Body of pancreas (tissue), 4 donors: ENCODE results near the gene WDR1. TPM values are rescaled to one million over a fixed set of nuclear protein-coding genes. Genes with fewer than 3 reads are reported as not detected.
A peak's percentile ranks its signal among the peaks of the same experiment; 100 is the strongest.

Experiments
- ATAC-seq: fragments of 150-250 bp; one replicate; pipeline ENCODE4 v1.9.1; 2016
- DNase-seq, 4 donors: peaks; one replicate each; pipeline ENCODE4 v3.0.0-alpha.2; 2019
- H3K27ac ChIP-seq, 4 donors: fragments of 200-600 bp; sonication (generic); 1 replicate in 3 of 4; 2 replicates in 1 of 4; pipeline versions ENCODE4 v1.5.1 to v1.6.1; 2016 to 2019; ENCODE audit warnings: mild to moderate bottlenecking in 1 of 4, mixed read lengths in 1 of 4, moderate library complexity in 1 of 4
- H3K27me3 ChIP-seq, 2 donors: fragments of 200-600 bp; sonication (generic); one replicate each; pipeline ENCODE4 v1.6.0; 2016; ENCODE audit warnings: mild to moderate bottlenecking in 1 of 2
- H3K36me3 ChIP-seq, 2 donors: fragments of 200-600 bp; sonication (generic); replicated peaks in 1 of 2; 2 replicates each; pipeline ENCODE4 v1.5.1; 2016; ENCODE audit warnings: low read depth in 2 of 2; ENCODE audit not compliant: insufficient read depth in 1 of 2
- H3K4me1 ChIP-seq: fragments of 200-600 bp; sonication (generic); one replicate; pipeline ENCODE4 v1.6.0; 2016
- H3K4me3 ChIP-seq, 2 donors: fragments of 200-600 bp; sonication (generic); 1 replicate in 1 of 2; 2 replicates in 1 of 2; pipeline ENCODE4 v1.5.1; 2016 to 2019
- H3K9me3 ChIP-seq, 3 donors: fragments of 200-600 bp; sonication (generic); 1 replicate in 2 of 3; 2 replicates in 1 of 3; pipeline ENCODE4 v1.5.1; 2016
- CTCF ChIP-seq, 7 experiments: fragments of 450-650 bp in 4 of 7; fragments of 200-600 bp in 3 of 7; sonication (generic) in 3 of 7; IDR thresholded peaks; one replicate each; pipeline ENCODE4 v1.5.1; 2016 to 2019; ENCODE audit warnings: antibody characterized with exemption in 7 of 7
- POLR2A ChIP-seq, 3 donors: fragments of 450-650 bp; IDR thresholded peaks; one replicate each; pipeline ENCODE4 v1.6.1; 2016; ENCODE audit warnings: antibody characterized with exemption in 3 of 3, mild to moderate bottlenecking in 2 of 3
- WGBS, 2 donors: methylation state at CpG; one replicate each; pipeline ENCODE4 v1.1.5; 2017; 5-methylcytosine and 5-hydroxymethylcytosine counted together
- intact Hi-C: fragments of 100-400 bp; cut with DNase I; formaldehyde crosslinking; loops from one replicate; pipeline ENCODE4 v1.15.1; 2023
- total RNA-seq, 2 donors: library from RNA; depleted of rRNA; stranded (reverse); fragments of >200 nt; gene quantifications; one replicate each; pipeline ENCODE4 v1.1.0, GENCODE V29; 2016

Gene WDR1
- total RNA-seq, 2 donors from 2014 or later, result 46.1 to 51.9 TPM

- Histone ChIP-seq H3K27ac (no peak overlapping the region), H3K9me3 (no peaks in the 10 kb centered on the region), H3K4me1 (peaks cover 8% of the 10 kb centered on the region), H3K4me3 (no peak overlapping the region), H3K27me3 (no peaks in the 10 kb centered on the region), H3K36me3 (no peaks in the 10 kb centered on the region)
- TF ChIP-seq POLR2A (IDR thresholded peaks at IDR 0.05) (no peak), CTCF (IDR thresholded peaks at IDR 0.05) (no peak)
- ATAC-seq (no peak), DNase-seq (no peak)
- 82 to 88% methylated on average over 3 of the region's 3 CpGs for WGBS, 2 donors
- intact Hi-C loops, result no loop called here
Observed at GRCh38 chr4:10061650-10062415, 54.8 kb downstream of the WDR1 start.

- no peak for TF ChIP-seq POLR2A (IDR thresholded peaks at IDR 0.05)
- no peak for TF ChIP-seq CTCF (IDR thresholded peaks at IDR 0.05)
- WGBS, 2 donors, result 87 to 91% methylated on average over 6 to 7 of the region's 7 CpGs
- DNase-seq (no peak), ATAC-seq (no peak)
- Histone ChIP-seq H3K4me3 (no peak overlapping the region), H3K27ac (no peak overlapping the region), H3K4me1 (peaks cover 8% of the 10 kb centered on the region), H3K27me3 (no peaks in the 10 kb centered on the region), H3K9me3 (no peaks in the 10 kb centered on the region), H3K36me3 (no peaks in the 10 kb centered on the region)
- intact Hi-C loops, result no loop called here
Observed at GRCh38 chr4:10058371-10058770, 58.2 kb downstream of the WDR1 start.

- Histone ChIP-seq H3K4me3 (no peak overlapping the region), H3K4me1 (peaks cover 8% of the 10 kb centered on the region), H3K27ac (peak overlapping the region; percentile 46 to 74 (median 64)), H3K27me3 (no peaks in the 10 kb centered on the region), H3K9me3 (no peaks in the 10 kb centered on the region), H3K36me3 (no peaks in the 10 kb centered on the region)
- TF ChIP-seq CTCF (IDR thresholded peaks at IDR 0.05) (no peak), POLR2A (IDR thresholded peaks at IDR 0.05) (no peak)
- 38 to 65% methylated on average over 3 to 4 of the region's 4 CpGs for WGBS, 2 donors
- intact Hi-C loops, result no loop called here
- DNase-seq (no peak), ATAC-seq (peak; percentile 10)
Observed at GRCh38 chr4:10057023-10057395, 59.6 kb downstream of the WDR1 start.

- H3K36me3 ChIP-seq, result no peaks in the 10 kb centered on the region
- DNase-seq (peak in 3 of 4 donors; percentile 30 to 66 (median 44)), ATAC-seq (peak; percentile 90)
- intact Hi-C loops, result no loop called here
- H3K4me1 ChIP-seq, result peaks cover 8% of the 10 kb centered on the region
- H3K9me3 ChIP-seq, result no peaks in the 10 kb centered on the region
- H3K27ac ChIP-seq, result peak overlapping the region; percentile 23 to 74 (median 67)
- WGBS, 2 donors, result 32 to 48% methylated on average over 8 of the region's 8 CpGs
- TF ChIP-seq CTCF (IDR thresholded peaks at IDR 0.05), result no peak
- no peak for TF ChIP-seq POLR2A (IDR thresholded peaks at IDR 0.05)
- no peaks in the 10 kb centered on the region for H3K27me3 ChIP-seq
- no peak overlapping the region for H3K4me3 ChIP-seq
Observed at GRCh38 chr4:10056334-10057022, 60.1 kb downstream of the WDR1 start.
